H1 (cell line): Measurements from ENCODE around the gene ZNF493. TPM values are rescaled to one million over a fixed set of nuclear protein-coding genes. Genes with fewer than 3 reads are reported as not detected.
A peak's percentile ranks its signal among the peaks of the same experiment; 100 is the strongest.

ENCODE experiments used
- CTCF ChIA-PET: fragments of 300-600 bp; sonication (Branson Sonifier 250); formaldehyde crosslinking; loops from one replicate; lab custom pipeline; 2021; ENCODE audit not compliant: partially characterized antibody; lab: Charles Lee
- POLR2A ChIA-PET: fragments of 300-600 bp; sonication (Branson Sonifier 250); formaldehyde crosslinking; loops from one replicate; lab custom pipeline; 2021; ENCODE audit warnings: inconsistent platforms; ENCODE audit not compliant: partially characterized antibody; lab: Charles Lee
- DNase-seq, 2 experiments: peaks; one replicate each; pipeline versions ENCODE4 v3.0.0 to v3.0.0-alpha.2; 2010 to 2022; ENCODE audit warnings: low spot score in 2 of 2, low read depth in 1 of 2, mixed read lengths in 1 of 2
- FAIRE-seq: peaks from 2 replicates; lab custom pipeline; 2011; peaks lifted over from hg19 to GRCh38; lab: Jason Lieb, UNC
- H2AFZ ChIP-seq: 2 replicates; pipeline ENCODE4 v1.8.1; 2012; ENCODE audit warnings: low read length, inconsistent platforms
- H2AK5ac ChIP-seq: 2 replicates; pipeline ENCODE4 v1.6.1; 2013; ENCODE audit warnings: low read depth, low read length
- H2BK120ac ChIP-seq: replicated peaks from 2 replicates; pipeline ENCODE3; 2013; ENCODE audit warnings: low read depth, low read length, inconsistent platforms
- H2BK12ac ChIP-seq: 2 replicates; pipeline ENCODE4 v1.6.1; 2013; ENCODE audit warnings: low read depth, low read length
- H2BK15ac ChIP-seq: 2 replicates; pipeline ENCODE4 v1.6.1; 2013; ENCODE audit warnings: low read length
- H2BK20ac ChIP-seq: 2 replicates; pipeline ENCODE4 v1.6.1; 2013; ENCODE audit warnings: low read length
- H2BK5ac ChIP-seq: 2 replicates; pipeline ENCODE4 v1.6.1; 2013; ENCODE audit warnings: low read depth, low read length
- H3K14ac ChIP-seq: 2 replicates; pipeline ENCODE4 v1.6.1; 2013; ENCODE audit warnings: inconsistent platforms; ENCODE audit not compliant: insufficient read length
- H3K18ac ChIP-seq: 2 replicates; pipeline ENCODE4 v1.6.1; 2013; ENCODE audit warnings: low read length; ENCODE audit errors: extremely low read depth
- H3K23ac ChIP-seq: 2 replicates; pipeline ENCODE4 v1.6.1; 2013; ENCODE audit warnings: inconsistent platforms; ENCODE audit not compliant: insufficient read length
- H3K23me2 ChIP-seq: 2 replicates; pipeline ENCODE4 v1.6.1; 2013; ENCODE audit warnings: low read depth, low read length
- H3K27ac ChIP-seq: 2 replicates; pipeline ENCODE4 v1.6.1; 2011; ENCODE audit warnings: low read depth, low read length, inconsistent platforms
- H3K27me3 ChIP-seq, 4 experiments: replicated peaks in 1 of 4; 1 replicate in 1 of 4; 2 replicates in 3 of 4; pipeline versions ENCODE4 v1.6.1 to v1.8.1; 2011 to 2013; ENCODE audit warnings: low read length in 3 of 4, mild to moderate bottlenecking in 3 of 4, inconsistent platforms in 2 of 4, mixed read lengths in 2 of 4, moderate library complexity in 1 of 4; ENCODE audit not compliant: control insufficient read depth in 3 of 4, insufficient read depth in 3 of 4; ENCODE audit errors: extremely low read depth in 1 of 4
- H3K36me3 ChIP-seq, 4 experiments: 2 replicates each; pipeline versions ENCODE4 v1.6.1 to v1.8.1; 2011 to 2013; ENCODE audit warnings: mild to moderate bottlenecking in 4 of 4, low read length in 3 of 4, moderate library complexity in 2 of 4, control low read depth in 1 of 4, inconsistent platforms in 1 of 4; ENCODE audit not compliant: insufficient read depth in 4 of 4, control insufficient read depth in 2 of 4
- H3K4ac ChIP-seq: replicated peaks from 2 replicates; pipeline ENCODE3; 2013; ENCODE audit warnings: low read length, low read depth, mixed read lengths, inconsistent platforms; ENCODE audit not compliant: insufficient read length
- H3K4me1 ChIP-seq, 4 experiments: replicated peaks in 1 of 4; 1 replicate in 1 of 4; 2 replicates in 3 of 4; pipeline versions ENCODE4 v1.6.1 to v1.8.1; 2011 to 2013; ENCODE audit warnings: low read length in 3 of 4, inconsistent platforms in 2 of 4, mixed read lengths in 1 of 4; ENCODE audit not compliant: insufficient read depth in 4 of 4, control insufficient read depth in 3 of 4
- H3K4me2 ChIP-seq, 2 experiments: 2 replicates each; pipeline versions ENCODE4 v1.6.1 to v1.8.1; 2011 to 2013; ENCODE audit warnings: low read depth in 2 of 2, low read length in 2 of 2, control low read depth in 1 of 2, inconsistent platforms in 1 of 2, mild to moderate bottlenecking in 1 of 2; ENCODE audit not compliant: insufficient read depth in 1 of 2
- H3K4me3 ChIP-seq, 4 experiments: fragments of 200-600, 300-600 bp in 1 of 4; sonication (generic), shearing (Covaris generic), sonication (Bioruptor Twin) in 1 of 4; 2 replicates each; pipeline versions ENCODE4 v1.5.1 to v1.8.1; 2011 to 2016; ENCODE audit warnings: low read length in 4 of 4, low read depth in 3 of 4, control low read depth in 2 of 4, inconsistent platforms in 2 of 4, mild to moderate bottlenecking in 2 of 4, mixed read lengths in 1 of 4, moderate library complexity in 1 of 4; ENCODE audit not compliant: insufficient read depth in 2 of 4; ENCODE audit errors: extremely low read depth in 1 of 4
- H3K56ac ChIP-seq: replicated peaks from 2 replicates; pipeline ENCODE3; 2013; ENCODE audit warnings: low read depth, mild to moderate bottlenecking, mixed read lengths, low read length, inconsistent platforms; ENCODE audit not compliant: insufficient read length
- H3K79me1 ChIP-seq: 2 replicates; pipeline ENCODE4 v1.6.1; 2013; ENCODE audit warnings: low read depth, low read length, control low read depth
- H3K79me2 ChIP-seq, 2 experiments: 2 replicates each; pipeline versions ENCODE4 v1.6.1 to v1.8.1; 2012 to 2013; ENCODE audit warnings: low read length in 2 of 2, mild to moderate bottlenecking in 2 of 2, inconsistent platforms in 1 of 2; ENCODE audit not compliant: insufficient read depth in 2 of 2, control insufficient read depth in 1 of 2
- H3K9ac ChIP-seq, 4 experiments: replicated peaks in 1 of 4; 1 replicate in 1 of 4; 2 replicates in 3 of 4; pipeline versions ENCODE4 v1.6.1 to v1.8.1; 2011 to 2013; ENCODE audit warnings: low read depth in 3 of 4, low read length in 3 of 4, control low read depth in 2 of 4, mild to moderate bottlenecking in 2 of 4, moderate library complexity in 2 of 4, inconsistent platforms in 1 of 4; ENCODE audit errors: extremely low read depth in 1 of 4
- H3K9me3 ChIP-seq, 2 experiments: 2 replicates each; pipeline versions ENCODE4 v1.6.1 to v1.8.1; 2012 to 2013; ENCODE audit warnings: mild to moderate bottlenecking in 2 of 2, moderate library complexity in 2 of 2, control low read depth in 1 of 2, inconsistent platforms in 1 of 2, low read depth in 1 of 2, low read length in 1 of 2, mixed read lengths in 1 of 2; ENCODE audit not compliant: insufficient read depth in 2 of 2
- H4K20me1 ChIP-seq, 2 experiments: replicated peaks in 1 of 2; 2 replicates each; pipeline versions ENCODE3 to v1.8.1; 2011 to 2013; ENCODE audit warnings: inconsistent platforms in 2 of 2, low read length in 2 of 2, mild to moderate bottlenecking in 1 of 2; ENCODE audit not compliant: insufficient read depth in 2 of 2, control insufficient read depth in 1 of 2
- H4K5ac ChIP-seq: 2 replicates; pipeline ENCODE4 v1.6.1; 2013; ENCODE audit warnings: low read length, low read depth, mixed read lengths, inconsistent platforms; ENCODE audit not compliant: insufficient read length
- H4K8ac ChIP-seq: 2 replicates; pipeline ENCODE4 v1.8.0; 2013; ENCODE audit warnings: mild to moderate bottlenecking, moderate library complexity, low read length, inconsistent platforms; ENCODE audit not compliant: insufficient read depth; ENCODE audit errors: extremely low read depth
- H4K91ac ChIP-seq: replicated peaks from 2 replicates; pipeline ENCODE3; 2013; ENCODE audit warnings: low read length, mixed read lengths, inconsistent platforms; ENCODE audit not compliant: insufficient read length
- RBBP5 ChIP-seq: IDR thresholded peaks from 2 replicates; pipeline ENCODE4 v1.7.1; 2012; ENCODE audit warnings: low read depth, mild to moderate bottlenecking, inconsistent platforms, low read length, moderate library complexity, borderline replicate concordance
- ZNF274 ChIP-seq: IDR thresholded peaks from 2 replicates; pipeline ENCODE4 v1.7.0; 2012; ENCODE audit warnings: low read length, borderline replicate concordance; ENCODE audit errors: extremely low read depth
- WGBS, 2 experiments: shearing (Covaris generic) in 1 of 2; methylation state at CpG; one replicate each; pipeline versions ENCODE4 v1.1.6 to v1.1.7; 2013 to 2015; ENCODE audit warnings: low lambda C conversion rate in 2 of 2, mixed read lengths in 2 of 2, inconsistent platforms in 1 of 2, low coverage in 1 of 2, missing lambda C conversion rate in 1 of 2; ENCODE audit not compliant: insufficient replicate concordance in 2 of 2, insufficient coverage in 1 of 2, insufficient read length in 1 of 2; ENCODE audit errors: extremely low coverage in 1 of 2, missing lambda C conversion rate in 1 of 2; 5-methylcytosine and 5-hydroxymethylcytosine counted together
- polyA plus RNA-seq, 7 experiments: library from polyadenylated mRNA; depleted of rRNA in 3 of 7; stranded (reverse) in 5 of 7; unstranded in 2 of 7; fragments of >200 nt in 5 of 7; fragments of 200-250 nt in 2 of 7; gene quantifications; 1 replicate in 5 of 7; 2 replicates in 1 of 7; 4 replicates in 1 of 7; pipeline versions ENCODE4 v1.2.1 to v1.2.3, GENCODE V29; 2011 to 2013; ENCODE audit warnings: missing spikeins in 2 of 7, mixed read lengths in 2 of 7
- total RNA-seq: library from RNA; stranded (reverse); fragmentation: NEBNext Ultra II Directional; extraction: Animal tissue kit (Norgen Biotek cat#: 25700); gene quantifications from 2 replicates; pipeline ENCODE4 v1.2.1, GENCODE V29; 2021

Gene ZNF493
- total and polyA plus RNA-seq, 2 of the 8 experiments (the other 6 are each of a cell fraction or from before 2014, with no cell fraction given), result 9.0 to 32.2 TPM

DNA sequence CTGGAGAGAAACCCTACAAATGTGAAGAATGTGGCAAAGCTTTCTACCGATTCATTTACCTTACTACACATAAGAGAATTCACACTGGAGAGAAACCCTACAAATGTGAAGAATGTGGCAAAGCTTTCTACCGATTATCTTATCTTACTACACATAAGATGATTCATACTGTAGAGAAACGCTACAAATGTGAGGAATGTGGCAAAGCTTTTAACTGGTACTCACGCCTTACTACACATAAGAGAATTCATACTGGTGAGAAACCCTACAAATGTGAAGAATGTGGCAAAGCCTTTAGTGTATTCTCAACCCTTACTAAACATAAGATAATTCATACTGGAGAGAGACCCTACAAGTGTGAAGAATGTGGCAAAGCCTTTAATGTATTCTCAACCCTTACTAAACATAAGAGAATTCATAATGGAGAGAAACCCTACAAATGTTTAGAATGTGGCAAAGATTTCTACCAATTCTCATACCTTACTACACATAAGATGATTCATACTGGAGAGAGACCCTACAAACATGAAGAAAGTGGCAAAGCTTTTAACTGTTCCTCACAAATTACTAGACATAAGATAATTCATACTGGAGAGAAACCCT, 12.9 kb upstream of the ZNF493 start:
- ChIA-PET CTCF (interaction anchor here (0.9 kb wide), 1 partner anchor 180 kb away, joined by 4 read pairs; no protein-coding TSS in a partner anchor), POLR2A (interaction anchor here (0.7 to 2.6 kb wide), 4 partner anchors 9 to 52 kb away, joined by 3 to 9 read pairs (median 3); partner anchors contain the start of gene ZNF493)
- TF ChIP-seq RBBP5 (no peak), ZNF274 (peak; percentile 86)
- H2BK12ac ChIP-seq, result no peak overlapping the region
- no peak overlapping the region for H2AFZ ChIP-seq
- DNase-seq (no peak), FAIRE-seq (no peak)
- no peak overlapping the region for H3K56ac ChIP-seq
- H4K8ac ChIP-seq, result no peak overlapping the region
- peak overlapping the region in 1 of 4 experiments; percentile 9; a peak in 1 of 8 replicates for H3K4me3 ChIP-seq
- H3K18ac ChIP-seq, result no peak overlapping the region
- no peak overlapping the region for H2AK5ac ChIP-seq
- H3K27ac ChIP-seq, result no peak overlapping the region
- no peak overlapping the region for H4K5ac ChIP-seq
- no peak overlapping the region for H3K4me2 ChIP-seq
- H3K79me1 ChIP-seq, result no peaks in the 10 kb centered on the region
- no peak overlapping the region for H4K91ac ChIP-seq
- H3K9ac ChIP-seq, result no peak overlapping the region
- no peak overlapping the region for H2BK120ac ChIP-seq
- peaks cover 78 to 85% of the 10 kb centered on the region in 2 experiments for H3K9me3 ChIP-seq
- H3K14ac ChIP-seq, result no peak overlapping the region
- no peak overlapping the region for H2BK20ac ChIP-seq
- no peak overlapping the region for H3K4ac ChIP-seq
- H2BK15ac ChIP-seq, result no peak overlapping the region
- no peaks in the 10 kb centered on the region for H3K27me3 ChIP-seq
- H3K36me3 ChIP-seq, result peaks cover 2 to 60% (median 25%) of the 10 kb centered on the region in 4 experiments; a peak in 7 of 8 replicates
- no peaks in the 10 kb centered on the region for H3K4me1 ChIP-seq
- H4K20me1 ChIP-seq, result no peaks in the 10 kb centered on the region
- H3K23me2 ChIP-seq, result no peaks in the 10 kb centered on the region
- H3K23ac ChIP-seq, result no peak overlapping the region
- no peak overlapping the region for H2BK5ac ChIP-seq
- WGBS, 2 experiments, result 91% methylated on average over 4 of the region's 4 CpGs; no CpG with 5 or more reads in 1 of the 2 experiments
- no peaks in the 10 kb centered on the region for H3K79me2 ChIP-seq
